GM12891 (cell line): ENCODE data around the gene EPYC.

ENCODE experiments used
- DNase-seq: peaks from one replicate; pipeline ENCODE4 v3.0.0; 2011; ENCODE audit warnings: low spot score; ENCODE audit not compliant: insufficient read length
- FAIRE-seq: peaks from 2 replicates; lab custom pipeline; 2011; peaks lifted over from hg19 to GRCh38; lab: Jason Lieb, UNC
- PAX5 ChIP-seq: IDR thresholded peaks from 2 replicates; pipeline ENCODE4 v1.6.1; 2011; ENCODE audit warnings: low read length, moderate library complexity, mild to moderate bottlenecking; ENCODE audit not compliant: insufficient read depth, severe bottlenecking
- POLR2A ChIP-seq: IDR thresholded peaks from 2 replicates; pipeline ENCODE4 v1.6.1; 2011; ENCODE audit warnings: low read depth, low read length, control low read depth
- POLR2AphosphoS5 ChIP-seq: IDR thresholded peaks from 2 replicates; pipeline ENCODE4 v1.6.1; 2011; ENCODE audit warnings: low read depth, low read length, control low read depth
- POU2F2 ChIP-seq: IDR thresholded peaks from 2 replicates; pipeline ENCODE4 v1.6.1; 2011; ENCODE audit warnings: low read depth, mild to moderate bottlenecking, control low read depth, low read length, moderate library complexity
- SPI1 ChIP-seq: IDR thresholded peaks from 2 replicates; pipeline ENCODE4 v1.6.1; 2011; ENCODE audit warnings: low read depth, low read length, control low read depth
- TAF1 ChIP-seq: IDR thresholded peaks from 2 replicates; pipeline ENCODE4 v1.6.1; 2011; ENCODE audit warnings: low read depth, low read length, control low read depth

The EPYC gene

GRCh38 chr12:90945070-90945649 is 59.6 kb downstream of the EPYC start:
- FAIRE-seq (no peak), DNase-seq (no peak)
- no peak for TF ChIP-seq POLR2AphosphoS5
- TF ChIP-seq TAF1, result no peak
- no peak for TF ChIP-seq SPI1
- TF ChIP-seq POU2F2, result no peak
- no peak for TF ChIP-seq PAX5
- TF ChIP-seq POLR2A, result no peak

- TF ChIP-seq PAX5 (no peak), SPI1 (no peak), TAF1 (no peak), POLR2AphosphoS5 (no peak), POU2F2 (no peak), POLR2A (no peak)
- DNase-seq, result no peak
- FAIRE-seq, result no peak
Observed at GRCh38 chr12:90943255-90943654, 61.5 kb downstream of the EPYC start.

GRCh38 chr12:90940872-90941499 is 63.8 kb downstream of the EPYC start:
- TF ChIP-seq TAF1 (no peak), POLR2A (no peak), POLR2AphosphoS5 (no peak), POU2F2 (no peak), SPI1 (no peak), PAX5 (no peak)
- DNase-seq (no peak), FAIRE-seq (peak; percentile 71)

GRCh38 chr12:90939382-90939781 is 65.4 kb downstream of the EPYC start:
- FAIRE-seq (no peak), DNase-seq (no peak)
- TF ChIP-seq POLR2A, result no peak
- TF ChIP-seq SPI1, result no peak
- TF ChIP-seq PAX5, result no peak
- TF ChIP-seq TAF1, result no peak
- no peak for TF ChIP-seq POU2F2
- TF ChIP-seq POLR2AphosphoS5, result no peak

- DNase-seq, result no peak
- TF ChIP-seq POLR2A (no peak), POU2F2 (no peak), PAX5 (no peak), POLR2AphosphoS5 (no peak), SPI1 (no peak), TAF1 (no peak)
- no peak for FAIRE-seq
Observed at GRCh38 chr12:90938451-90938850, 66.3 kb downstream of the EPYC start.

GRCh38 chr12:90937651-90938050 is 67.1 kb downstream of the EPYC start:
- no peak for TF ChIP-seq POU2F2
- no peak for TF ChIP-seq POLR2AphosphoS5
- no peak for TF ChIP-seq PAX5
- no peak for TF ChIP-seq TAF1
- no peak for TF ChIP-seq POLR2A
- TF ChIP-seq SPI1, result no peak
- FAIRE-seq (no peak), DNase-seq (no peak)

- TF ChIP-seq POLR2A (no peak), POU2F2 (no peak), TAF1 (no peak)
- DNase-seq, result no peak
- FAIRE-seq, result no peak
Observed at GRCh38 chr12:90936230-90937005, 68.4 kb downstream of the EPYC start.

- FAIRE-seq (no peak), DNase-seq (no peak)
- TF ChIP-seq PAX5 (no peak), POU2F2 (no peak), POLR2A (no peak), POLR2AphosphoS5 (no peak), TAF1 (no peak), SPI1 (no peak)
Observed at GRCh38 chr12:90925562-90925961, 79.2 kb downstream of the EPYC start.

- no peak for DNase-seq
- TF ChIP-seq POU2F2, result no peak
- no peak for TF ChIP-seq POLR2AphosphoS5
- no peak for TF ChIP-seq POLR2A
- TF ChIP-seq TAF1, result no peak
- TF ChIP-seq SPI1, result no peak
- no peak for TF ChIP-seq PAX5
- no peak for FAIRE-seq
Observed at GRCh38 chr12:90924406-90924805, 80.4 kb downstream of the EPYC start.
